HG03135 (cell line): ENCODE results near the gene GPR17.

ENCODE experiments used
- ATAC-seq: cut with Tn5 transposase; IDR thresholded peaks from one replicate; pipeline ENCODE4 v1.9.1; 2021; ENCODE audit warnings: mild to moderate bottlenecking, moderate library complexity; ENCODE audit not compliant: unreplicated experiment

The GPR17 gene

GRCh38 chr2:127614246-127614645, 31.7 kb upstream of the GPR17 start:
- no peak for ATAC-seq

GRCh38 chr2:127614731-127615130, 31.2 kb upstream of the GPR17 start:
- ATAC-seq, result no peak

GRCh38 chr2:127615511-127616166, 30.3 kb upstream of the GPR17 start:
- ATAC-seq, result no peak

- ATAC-seq, result no peak
Observed at GRCh38 chr2:127618551-127619202, 27.3 kb upstream of the GPR17 start.

GRCh38 chr2:127619203-127619590, 26.8 kb upstream of the GPR17 start:
- ATAC-seq, result no peak

GRCh38 chr2:127619877-127620705, 25.9 kb upstream of the GPR17 start:
- no peak for ATAC-seq

GRCh38 chr2:127620866-127621265, 25.1 kb upstream of the GPR17 start:
- no peak for ATAC-seq

- no peak for ATAC-seq
Observed at GRCh38 chr2:127621981-127622431, 23.9 kb upstream of the GPR17 start.

- no peak for ATAC-seq
Observed at GRCh38 chr2:127622561-127623387, 23.2 kb upstream of the GPR17 start.

- ATAC-seq, result no peak
Observed at GRCh38 chr2:127623388-127624319, 22.3 kb upstream of the GPR17 start.

GRCh38 chr2:127624320-127624755, 21.6 kb upstream of the GPR17 start:
- ATAC-seq, result no peak

GRCh38 chr2:127624756-127625571, 21.0 kb upstream of the GPR17 start:
- ATAC-seq, result no peak

- ATAC-seq, result no peak
Observed at GRCh38 chr2:127625572-127625951, 20.4 kb upstream of the GPR17 start.

GRCh38 chr2:127626175-127626574, 19.8 kb upstream of the GPR17 start:
- no peak for ATAC-seq

GRCh38 chr2:127626917-127627739, 18.8 kb upstream of the GPR17 start:
- no peak for ATAC-seq

- ATAC-seq, result no peak
Observed at GRCh38 chr2:127627740-127628571, 18.0 kb upstream of the GPR17 start.
